Measurements from ENCODE around the gene LSM3.

Gene LSM3

GRCh38 chr3:14248849-14249523 lies 70.4 kb downstream of the LSM3 start:
- Histone ChIP-seq H3K4me1 (ENCODE audit: insufficient read depth, low read length) (no peaks in the 10 kb centered on the region; the same call in 1 of the 2 replicates), H3K9ac (ENCODE audit: low read depth, low read length) (no peak overlapping the region), H3K36me3 (ENCODE audit: insufficient read depth, low read length) (no peaks in the 10 kb centered on the region), H3K9me3 (ENCODE audit: control insufficient read depth, insufficient read depth, low read length) (no peaks in the 10 kb centered on the region)
